ENCODE results near the gene ABCA1. TPM values are rescaled to one million over a fixed set of nuclear protein-coding genes. Genes with fewer than 3 reads are reported as not detected.

ABCA1 gene
- total and polyA plus RNA-seq, 2 of the 13 experiments (the other 11 are each of a cell fraction or from before 2014, with no cell fraction given): 26.8 to 63.8 TPM

GRCh38 chr9:104747565-104748358 is 180.2 kb downstream of the ABCA1 start, which contains the start of gene NIPSNAP3A (continued):
- TF ChIP-seq REST (IDR thresholded peaks at IDR 0.05; ENCODE audit: borderline replicate concordance in 1 of 2, low read depth in 1 of 2, low read length in 2 of 2) (0 out of 4 replicates have a peak, but pooled peaks of 1 of the 2 experiments have one; percentile 22), ZZZ3 (CRISPR knock-in tag; IDR thresholded peaks at IDR 0.05; ENCODE audit: borderline replicate concordance) (no peak), ZNF326 (CRISPR knock-in tag; IDR thresholded peaks at IDR 0.05; ENCODE audit: borderline replicate concordance) (no peak), CCAR2 (optimal IDR thresholded peaks at IDR 0.05; ENCODE audit: low read depth, low read length) (no peak), ZNF543 (CRISPR knock-in tag; IDR thresholded peaks at IDR 0.05) (peak; percentile 93), HNRNPK (IDR thresholded peaks at IDR 0.05; ENCODE audit: low read depth, low read length, poor library complexity, severe bottlenecking) (no peak), MZF1 (CRISPR knock-in tag; IDR thresholded peaks at IDR 0.05; ENCODE audit: borderline replicate concordance) (no peak), PITX1 (CRISPR knock-in tag; IDR thresholded peaks at IDR 0.05) (no peak), THAP11 (CRISPR knock-in tag; IDR thresholded peaks at IDR 0.05) (no peak), IRF2 (CRISPR knock-in tag; IDR thresholded peaks at IDR 0.05) (peak; percentile 26; the same call in 1 of the 2 replicates), ZNF720 (CRISPR knock-in tag; IDR thresholded peaks at IDR 0.05) (no peak), ERF (CRISPR knock-in tag; IDR thresholded peaks at IDR 0.05) (no peak; the same call in 1 of the 2 replicates), MXD3 (CRISPR knock-in tag; IDR thresholded peaks at IDR 0.05) (peak; percentile 58; the same call in 1 of the 2 replicates), ZNF343 (CRISPR knock-in tag; IDR thresholded peaks at IDR 0.05) (no peak; the same call in 1 of the 2 replicates), NCOA2 (CRISPR knock-in tag; IDR thresholded peaks at IDR 0.05) (no peak), IKZF1 (IDR thresholded peaks at IDR 0.05) (no peak)
- TF ChIP-seq, protein P1, sequence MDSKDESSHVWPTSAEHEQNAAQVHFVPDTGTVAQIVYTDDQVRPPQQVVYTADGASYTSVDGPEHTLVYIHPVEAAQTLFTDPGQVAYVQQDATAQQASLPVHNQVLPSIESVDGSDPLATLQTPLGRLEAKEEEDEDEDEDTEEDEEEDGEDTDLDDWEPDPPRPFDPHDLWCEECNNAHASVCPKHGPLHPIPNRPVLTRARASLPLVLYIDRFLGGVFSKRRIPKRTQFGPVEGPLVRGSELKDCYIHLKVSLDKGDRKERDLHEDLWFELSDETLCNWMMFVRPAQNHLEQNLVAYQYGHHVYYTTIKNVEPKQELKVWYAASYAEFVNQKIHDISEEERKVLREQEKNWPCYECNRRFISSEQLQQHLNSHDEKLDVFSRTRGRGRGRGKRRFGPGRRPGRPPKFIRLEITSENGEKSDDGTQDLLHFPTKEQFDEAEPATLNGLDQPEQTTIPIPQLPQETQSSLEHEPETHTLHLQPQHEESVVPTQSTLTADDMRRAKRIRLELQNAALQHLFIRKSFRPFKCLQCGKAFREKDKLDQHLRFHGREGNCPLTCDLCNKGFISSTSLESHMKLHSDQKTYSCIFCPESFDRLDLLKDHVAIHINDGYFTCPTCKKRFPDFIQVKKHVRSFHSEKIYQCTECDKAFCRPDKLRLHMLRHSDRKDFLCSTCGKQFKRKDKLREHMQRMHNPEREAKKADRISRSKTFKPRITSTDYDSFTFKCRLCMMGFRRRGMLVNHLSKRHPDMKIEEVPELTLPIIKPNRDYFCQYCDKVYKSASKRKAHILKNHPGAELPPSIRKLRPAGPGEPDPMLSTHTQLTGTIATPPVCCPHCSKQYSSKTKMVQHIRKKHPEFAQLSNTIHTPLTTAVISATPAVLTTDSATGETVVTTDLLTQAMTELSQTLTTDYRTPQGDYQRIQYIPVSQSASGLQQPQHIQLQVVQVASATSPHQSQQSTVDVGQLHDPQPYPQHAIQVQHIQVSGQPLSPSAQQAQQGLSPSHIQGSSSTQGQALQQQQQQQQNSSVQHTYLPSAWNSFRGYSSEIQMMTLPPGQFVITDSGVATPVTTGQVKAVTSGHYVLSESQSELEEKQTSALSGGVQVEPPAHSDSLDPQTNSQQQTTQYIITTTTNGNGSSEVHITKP (CRISPR knock-in tag; IDR thresholded peaks at IDR 0.05; ENCODE audit: low read depth): 0 out of 2 replicates have a peak, but pooled peaks have one; percentile 40
- TF ChIP-seq, protein P2, sequence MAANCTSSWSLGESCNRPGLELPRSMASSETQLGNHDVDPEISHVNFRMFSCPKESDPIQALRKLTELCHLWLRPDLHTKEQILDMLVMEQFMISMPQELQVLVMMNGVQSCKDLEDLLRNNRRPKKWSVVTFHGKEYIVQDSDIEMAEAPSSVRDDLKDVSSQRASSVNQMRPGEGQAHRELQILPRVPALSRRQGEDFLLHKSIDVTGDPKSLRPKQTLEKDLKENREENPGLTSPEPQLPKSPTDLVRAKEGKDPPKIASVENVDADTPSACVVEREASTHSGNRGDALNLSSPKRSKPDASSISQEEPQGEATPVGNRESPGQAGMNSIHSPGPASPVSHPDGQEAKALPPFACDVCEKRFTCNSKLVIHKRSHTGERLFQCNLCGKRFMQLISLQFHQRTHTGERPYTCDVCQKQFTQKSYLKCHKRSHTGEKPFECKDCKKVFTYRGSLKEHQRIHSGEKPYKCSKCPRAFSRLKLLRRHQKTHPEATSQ (CRISPR knock-in tag; IDR thresholded peaks at IDR 0.05; ENCODE audit: borderline replicate concordance): no peak
